Renal cortex interstitium (tissue), 11 donors: ENCODE data around the gene ZNG1F. TPM values are rescaled to one million over a fixed set of nuclear protein-coding genes. Genes with fewer than 3 reads are reported as not detected.
"Not testable (repeated sequence)": the region's sequence is repeated elsewhere in the genome, so short reads cannot be mapped to it uniquely, and the experiment has no call there.

Source experiments
- DNase-seq, 11 donors: peaks; one replicate each; pipeline ENCODE4 v3.0.0-alpha.2; 2013; ENCODE audit warnings: low read depth in 9 of 11, low spot score in 4 of 11; ENCODE audit errors: extremely low read depth in 1 of 11
- polyA plus RNA-seq, 3 donors: library from polyadenylated mRNA; unstranded; fragments of 120-200 nt; gene quantifications; one replicate each; pipeline ENCODE4 v1.2.1, GENCODE V29; 2013; ENCODE audit not compliant: insufficient read length in 3 of 3

Gene ZNG1F
- polyA plus RNA-seq, 3 donors, result 16.0 to 31.8 (median 19.9) TPM

DNA sequence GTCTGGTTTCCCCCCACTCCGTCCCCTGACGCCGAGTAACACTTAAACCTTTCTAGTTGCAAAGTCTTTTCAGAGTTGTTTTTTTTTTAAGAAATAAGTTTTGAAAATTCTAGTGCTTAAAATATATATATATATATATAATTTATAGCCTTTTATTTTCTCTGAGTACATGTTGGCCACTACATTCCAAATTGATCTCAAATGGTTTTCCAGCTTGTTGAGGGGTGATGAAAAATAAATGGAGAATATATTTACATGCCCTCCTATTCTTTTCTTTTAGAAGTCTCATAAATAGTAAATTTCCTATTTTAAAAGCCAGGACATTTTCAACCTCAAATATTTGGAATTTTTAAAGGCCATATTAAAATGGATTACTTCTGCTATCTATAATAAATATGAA is 63.2 kb downstream of the ZNG1F start:
- not testable (repeated sequence) for DNase-seq

DNA sequence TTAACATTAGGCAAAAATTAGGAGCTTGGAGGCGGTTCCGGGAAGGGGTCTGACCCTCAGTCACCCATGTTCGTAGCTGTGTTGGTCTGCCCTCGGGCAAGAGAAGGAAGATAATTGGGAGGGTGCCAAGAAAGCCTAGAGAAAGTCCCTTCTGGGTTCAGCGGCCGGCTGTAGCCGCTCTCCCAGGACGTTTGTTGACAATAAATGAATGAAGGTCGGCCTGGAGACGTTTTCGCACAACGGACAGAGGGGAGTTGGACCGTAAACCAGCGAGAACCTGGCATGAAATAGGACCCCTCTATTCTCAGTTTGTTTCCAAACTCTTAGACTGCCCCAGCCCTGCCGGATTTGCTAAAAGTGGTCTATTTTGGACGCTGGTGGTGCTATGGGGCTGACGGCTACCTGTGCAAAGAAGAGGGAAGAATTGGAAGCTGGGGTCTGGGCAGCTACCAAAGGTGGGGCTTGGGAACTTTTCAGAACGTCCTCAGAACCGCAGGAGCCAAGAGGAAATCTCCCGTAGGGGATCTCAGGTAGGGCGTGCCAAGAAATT is 63.9 kb downstream of the ZNG1F start:
- not testable (repeated sequence) for DNase-seq

DNA sequence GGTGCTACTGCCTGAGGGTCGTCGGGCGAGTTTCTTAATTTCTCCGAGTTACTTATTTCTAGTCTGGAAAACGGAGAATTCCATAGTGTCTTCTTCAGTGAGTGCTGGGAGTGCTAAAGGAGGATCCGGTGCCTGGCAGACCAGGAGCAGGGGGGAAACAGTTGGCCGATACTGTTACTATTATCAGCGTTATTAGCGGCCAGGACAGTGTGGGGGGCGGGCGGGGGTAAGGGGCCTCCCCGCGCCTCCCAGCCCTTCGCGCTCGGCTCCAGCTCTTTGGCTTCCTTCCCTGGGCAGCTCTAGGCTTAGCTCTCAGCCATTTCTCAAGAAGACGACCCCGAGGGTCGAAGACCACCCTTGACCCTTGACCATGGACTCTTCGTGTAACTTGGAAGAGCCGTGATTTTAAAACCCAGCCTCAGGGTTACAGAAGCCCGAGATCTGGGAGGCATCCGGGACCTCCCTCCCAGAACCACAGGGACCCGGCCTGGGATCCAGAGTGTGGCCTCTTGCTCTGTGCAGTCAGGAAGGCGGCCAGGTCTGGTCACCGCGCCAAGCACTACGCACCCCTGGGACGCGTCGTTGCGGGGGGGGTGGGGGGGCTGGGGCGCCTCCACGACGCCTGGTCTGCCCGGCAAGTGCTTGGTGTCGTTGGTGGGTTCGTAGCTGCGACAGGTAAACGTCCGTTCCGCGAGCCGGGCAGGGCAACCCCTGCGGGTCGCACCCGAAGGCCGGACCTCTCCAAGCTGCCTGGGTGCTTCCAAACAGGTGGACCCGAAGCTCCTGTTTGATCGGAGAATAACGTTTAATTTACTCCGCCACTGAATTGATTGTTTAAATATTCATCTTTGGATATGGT is 64.6 kb downstream of the ZNG1F start:
- not testable (repeated sequence) for DNase-seq

DNA sequence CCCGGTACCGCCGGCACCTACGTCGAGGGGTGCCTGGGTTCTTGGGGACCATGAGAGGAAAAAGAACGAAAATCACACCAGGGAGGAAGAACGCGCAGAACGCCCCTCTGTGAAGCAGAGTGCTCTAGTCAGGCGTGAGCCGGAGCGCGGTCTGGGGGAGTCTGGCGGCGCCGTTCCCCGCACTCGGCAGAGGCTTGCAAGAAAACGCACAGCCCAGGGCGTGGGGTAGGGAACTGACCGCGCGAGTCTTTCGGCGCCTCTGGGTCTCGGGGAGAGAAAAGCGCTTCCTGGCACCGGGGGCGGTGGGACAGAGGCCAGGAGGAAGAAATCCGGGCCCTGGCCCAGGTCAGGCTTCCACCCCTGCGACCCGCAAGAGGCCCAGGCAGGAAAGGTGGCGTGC is 65.3 kb downstream of the ZNG1F start:
- not testable (repeated sequence) for DNase-seq

DNA sequence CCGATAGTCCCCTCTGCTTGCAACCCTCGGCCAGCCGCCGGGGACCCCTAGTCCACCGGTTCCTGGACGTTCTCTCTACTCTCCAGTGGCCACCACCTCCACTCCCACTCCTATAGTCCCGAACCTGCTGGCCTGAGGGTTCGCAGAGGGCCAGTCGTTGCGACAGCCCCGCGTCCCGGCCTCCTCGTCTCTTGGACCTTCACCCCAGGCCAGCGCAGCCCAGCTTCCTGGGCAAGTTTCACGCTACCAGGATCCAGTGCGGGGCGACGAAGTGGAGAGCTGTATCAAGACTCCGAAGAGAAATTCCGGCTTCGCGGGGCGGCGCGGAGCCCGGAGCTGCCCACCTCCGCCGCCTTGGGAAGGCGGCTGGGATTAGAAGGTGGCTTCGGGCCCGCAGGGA is 65.7 kb downstream of the ZNG1F start:
- not testable (repeated sequence) for DNase-seq

DNA sequence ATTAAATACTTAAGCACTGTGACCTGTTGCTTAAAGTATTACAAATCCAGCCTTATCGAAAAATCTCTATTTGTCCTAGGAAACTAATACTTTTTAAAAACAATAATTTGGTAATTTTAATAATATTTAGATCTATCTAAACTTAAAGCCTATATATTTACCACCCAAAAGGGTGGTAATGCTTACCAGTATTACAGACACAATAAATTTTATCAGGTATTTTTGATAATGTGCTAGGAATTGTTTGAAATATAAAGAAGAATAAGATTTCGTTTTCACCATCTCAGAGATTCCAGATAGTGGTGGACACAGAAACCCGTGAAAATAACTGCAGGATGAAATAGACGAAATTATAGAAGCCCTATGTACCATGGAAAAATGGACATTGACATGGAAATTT is 68.4 kb downstream of the ZNG1F start:
- not testable (repeated sequence) for DNase-seq

DNA sequence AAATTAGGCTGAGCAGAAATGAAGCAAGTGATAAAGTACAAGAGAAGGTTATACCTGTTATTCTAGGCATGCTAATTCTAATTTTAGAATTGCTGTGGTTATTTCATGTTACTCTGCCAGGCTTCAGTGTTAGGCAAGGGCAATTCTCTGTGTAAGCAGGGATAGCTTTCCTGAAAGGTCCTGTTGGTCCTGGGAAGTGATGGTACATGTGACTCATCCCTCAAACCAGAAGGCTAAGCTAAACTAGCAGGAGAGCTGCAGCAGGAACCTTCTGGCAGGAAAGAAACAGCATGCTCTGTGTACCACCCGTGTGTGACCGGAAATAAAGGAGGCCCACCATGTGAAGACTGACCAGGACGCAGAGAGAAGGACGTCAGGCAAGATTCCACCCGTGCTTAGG is 69.4 kb downstream of the ZNG1F start:
- DNase-seq, result not testable (repeated sequence)

DNA sequence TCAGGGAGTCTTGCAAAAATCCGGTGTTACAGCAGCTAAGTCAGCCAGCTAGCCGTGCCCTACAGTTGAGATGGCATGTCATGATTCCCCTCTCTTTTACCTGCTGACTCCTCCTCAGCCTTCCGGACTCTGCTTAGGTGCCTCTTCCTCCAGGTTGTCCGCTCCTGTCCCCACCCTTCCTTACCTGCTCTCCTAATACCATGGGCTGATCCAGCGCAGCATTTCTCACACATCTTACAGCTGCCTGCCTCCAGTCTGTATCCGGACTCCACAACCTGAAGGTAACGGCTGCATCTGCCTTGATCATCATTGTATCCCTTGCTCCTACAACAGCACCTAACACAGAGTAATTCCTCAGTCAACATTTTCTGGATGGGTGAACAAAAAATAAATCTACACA is 69.8 kb downstream of the ZNG1F start:
- DNase-seq, result not testable (repeated sequence)

DNA sequence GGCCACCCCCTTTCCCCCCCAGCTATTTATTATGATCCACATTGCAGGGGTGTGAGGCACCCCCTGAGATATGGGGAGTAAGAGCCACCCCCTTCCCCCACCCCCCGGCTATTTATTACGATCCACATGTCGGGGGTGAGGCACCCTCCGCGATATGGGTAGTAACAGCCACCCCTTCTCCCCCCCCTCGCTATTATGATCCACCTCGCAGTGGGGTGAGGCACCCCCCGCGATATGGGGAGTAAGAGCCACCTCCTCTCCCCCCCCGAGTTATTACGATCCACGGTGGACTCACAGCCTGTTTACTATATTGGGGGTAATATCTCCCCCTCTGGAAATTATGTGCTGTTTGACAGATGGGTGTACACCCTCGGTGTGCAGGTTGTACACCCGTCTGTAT is 75.8 kb downstream of the ZNG1F start:
- DNase-seq, result not testable (repeated sequence)

DNA sequence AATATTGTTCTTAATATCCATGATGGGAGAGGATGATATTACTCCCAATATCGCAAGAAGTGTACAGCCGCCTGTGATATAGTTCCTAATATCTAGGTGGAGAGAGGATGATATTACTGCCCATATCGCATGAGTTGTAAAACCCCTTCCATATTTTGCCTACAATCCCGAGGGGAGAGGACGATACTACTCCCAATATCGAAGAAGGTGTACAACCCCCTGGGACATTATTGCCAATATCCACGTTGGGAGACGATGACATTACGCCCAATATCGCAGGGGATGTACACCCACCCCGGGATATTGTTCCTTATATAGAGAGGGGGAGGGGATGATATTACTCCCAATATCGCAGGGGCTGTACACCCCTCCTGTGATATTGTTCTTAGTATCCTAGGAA is 77.7 kb downstream of the ZNG1F start:
- not testable (repeated sequence) for DNase-seq

DNA sequence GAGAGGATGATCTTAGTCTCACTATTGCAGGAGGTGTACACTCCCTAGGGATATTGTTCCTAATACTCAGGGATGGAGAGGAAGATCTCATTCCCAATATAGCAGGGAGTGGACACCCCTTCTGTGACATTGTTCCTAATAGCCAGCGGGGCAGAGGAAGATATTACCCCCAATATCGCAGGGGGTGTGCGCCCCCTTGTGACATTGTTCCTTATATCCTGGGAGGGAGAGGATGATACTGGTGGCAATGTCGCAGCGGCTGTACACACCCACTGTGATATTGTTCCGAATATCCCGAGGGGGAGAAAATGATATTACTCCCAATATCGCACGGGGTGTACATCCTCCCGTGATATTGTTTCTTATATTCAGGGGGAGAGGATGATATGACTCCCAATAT is 78.2 kb downstream of the ZNG1F start:
- DNase-seq, result not testable (repeated sequence)

DNA sequence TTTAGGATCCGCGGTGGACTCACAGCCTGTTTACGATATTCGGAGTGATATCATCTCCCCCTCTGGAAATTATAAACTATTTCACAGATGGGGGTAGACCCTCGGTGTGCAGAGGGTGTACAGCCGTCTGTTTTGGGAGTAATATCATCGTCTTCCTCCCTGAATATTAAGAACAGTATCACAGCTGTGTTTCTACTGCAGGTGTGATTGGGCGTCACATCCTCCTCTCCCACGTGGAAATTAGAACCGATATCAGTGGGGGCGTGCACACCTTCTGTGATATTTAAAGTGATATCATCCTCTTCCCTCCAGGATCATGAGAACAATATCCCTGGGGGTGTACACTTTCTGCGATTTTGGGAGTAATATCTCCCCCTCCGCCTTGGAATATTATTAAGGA is 79.9 kb downstream of the ZNG1F start:
- DNase-seq, result not testable (repeated sequence)

DNA sequence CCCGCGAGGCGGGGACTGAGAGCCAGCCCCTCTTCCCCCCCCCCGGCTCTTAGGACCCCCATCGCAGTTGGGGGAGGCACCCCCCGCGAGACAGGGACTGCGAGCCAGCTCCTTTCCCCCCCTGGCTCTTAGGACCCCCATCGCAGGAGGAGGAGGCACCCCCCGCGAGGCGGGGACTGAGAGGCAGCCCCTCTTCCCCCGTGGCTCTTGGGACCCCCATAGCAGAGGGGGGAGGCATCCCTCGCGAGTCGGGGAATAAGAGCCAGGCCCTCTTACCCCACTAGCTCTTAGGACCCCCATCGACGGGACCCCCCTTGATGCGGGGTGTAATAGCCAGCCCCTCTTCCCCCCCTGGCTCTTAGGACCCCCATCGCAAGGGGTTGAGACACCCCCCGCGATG is 80.3 kb downstream of the ZNG1F start:
- not testable (repeated sequence) for DNase-seq

DNA sequence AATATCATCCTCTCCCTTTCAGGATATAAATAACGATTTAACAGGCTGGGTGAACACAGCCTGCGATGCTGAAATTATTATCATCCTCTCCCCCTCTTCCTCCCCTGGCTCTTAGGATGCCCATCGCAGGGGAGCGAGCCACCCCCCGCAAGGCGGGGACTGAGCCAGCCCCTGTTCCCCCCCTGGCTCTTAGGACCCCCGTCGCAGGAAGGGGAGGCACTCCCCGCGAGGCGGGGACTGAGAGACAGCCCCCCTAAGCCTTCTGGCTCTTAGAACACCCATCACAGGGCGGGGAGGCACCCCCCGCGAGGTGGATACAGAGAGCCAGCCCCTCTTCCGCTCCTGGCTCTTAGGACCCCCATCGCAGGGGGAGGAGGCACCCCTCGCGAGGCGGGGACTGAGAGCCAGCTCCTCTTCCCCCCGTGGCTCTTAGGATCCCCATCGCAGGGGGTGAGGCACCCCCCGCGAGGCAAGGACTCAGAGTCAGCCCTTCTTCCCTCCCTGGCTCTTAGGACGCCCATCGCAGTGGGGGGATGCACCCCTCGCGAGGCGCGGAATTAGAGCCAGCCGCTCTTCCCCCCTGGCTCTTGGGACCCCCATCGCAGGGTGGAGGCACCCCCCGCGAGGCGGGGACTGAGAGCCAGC is 82.5 kb downstream of the ZNG1F start:
- DNase-seq, result not testable (repeated sequence)

DNA sequence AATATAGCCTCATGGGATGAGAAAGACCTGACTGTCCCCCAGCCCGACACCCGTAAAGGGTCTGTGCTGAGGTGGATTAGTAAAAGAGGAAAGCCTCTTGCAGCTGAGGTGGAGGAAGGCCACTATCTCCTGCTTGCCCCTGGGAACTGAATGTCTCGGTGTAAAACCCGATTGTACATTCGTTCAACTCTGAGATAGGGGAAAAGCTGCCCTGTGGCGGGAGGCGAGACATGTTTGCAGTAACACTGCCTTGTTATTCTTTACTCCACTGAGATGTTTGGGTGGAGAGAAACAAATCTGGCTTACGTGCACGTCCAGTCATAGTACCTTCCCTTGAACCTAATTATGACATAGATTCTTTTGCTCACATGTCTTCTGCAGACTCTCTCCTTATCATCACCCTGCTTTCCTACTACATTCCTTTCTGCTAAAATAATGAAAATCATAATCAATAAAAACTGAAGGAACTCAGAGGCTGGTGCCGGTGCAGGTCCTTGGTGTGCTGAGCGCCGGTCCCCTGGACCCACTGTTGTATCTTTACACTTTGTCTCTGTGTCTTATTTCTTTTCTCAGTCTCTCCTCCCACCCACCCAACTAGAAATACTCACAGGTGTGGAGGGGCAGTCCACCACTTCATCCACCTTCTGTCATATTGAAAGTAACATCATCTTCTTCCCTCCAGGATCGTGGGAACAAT is 83.4 kb downstream of the ZNG1F start:
- not testable (repeated sequence) for DNase-seq

DNA sequence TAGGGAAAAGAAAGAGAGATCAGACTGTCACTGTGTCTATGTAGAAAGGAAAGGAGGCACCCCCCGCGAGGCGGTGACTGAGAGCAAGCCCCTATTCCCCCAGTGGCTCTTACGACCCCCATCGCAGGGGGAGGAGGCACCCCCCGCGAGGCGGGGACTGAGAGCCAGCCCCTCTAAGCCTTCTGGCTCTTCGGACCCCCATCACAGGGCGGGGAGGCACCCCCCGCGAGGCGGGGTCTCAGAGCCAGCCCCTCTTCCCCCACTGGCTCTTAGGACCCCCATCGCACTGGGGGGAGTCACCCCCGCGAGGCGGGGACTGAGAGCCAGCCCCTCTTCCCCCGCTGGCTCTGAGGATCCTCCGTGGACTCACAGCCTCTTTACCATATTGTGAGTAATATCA is 84.6 kb downstream of the ZNG1F start:
- DNase-seq, result not testable (repeated sequence)

DNA sequence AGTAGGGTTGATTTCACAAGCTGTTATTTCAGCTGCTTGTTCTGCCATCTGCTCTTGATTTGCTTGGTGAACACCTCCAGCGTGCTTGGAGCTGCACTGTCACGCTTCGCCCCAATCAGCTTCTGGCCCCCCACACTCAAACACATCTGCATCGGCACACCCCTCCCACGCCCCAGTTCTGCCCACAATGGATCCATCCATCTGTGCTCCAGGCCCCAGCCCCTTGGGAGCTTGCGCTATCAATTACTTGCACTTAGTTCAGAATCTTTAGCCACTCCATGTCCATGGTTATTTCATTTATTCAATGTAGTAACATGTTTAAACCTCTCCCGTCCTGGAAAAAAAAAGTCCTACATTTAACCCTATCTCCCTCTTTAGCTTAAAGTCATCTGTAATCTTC is 88.6 kb downstream of the ZNG1F start:
- DNase-seq, result not testable (repeated sequence)

DNA sequence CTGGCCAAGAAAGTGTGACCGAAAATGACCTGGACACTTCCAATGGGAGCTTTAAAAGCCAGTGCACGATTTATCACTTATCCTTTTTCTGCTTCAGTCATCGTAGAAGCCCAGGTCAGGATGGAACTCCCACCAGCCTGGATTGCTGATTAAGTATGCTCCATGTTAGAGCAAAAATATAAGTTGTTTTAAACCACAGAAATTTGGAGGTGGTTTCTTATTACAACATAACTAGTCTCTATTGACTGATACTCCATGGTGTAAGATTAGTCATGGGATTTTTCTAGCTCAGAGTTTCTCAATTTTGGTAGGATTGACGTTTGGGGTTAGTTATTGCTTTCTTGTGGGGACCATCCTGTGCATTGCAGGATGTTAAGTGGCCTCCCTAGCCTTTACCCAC is 90.4 kb downstream of the ZNG1F start:
- DNase-seq, result not testable (repeated sequence)

DNA sequence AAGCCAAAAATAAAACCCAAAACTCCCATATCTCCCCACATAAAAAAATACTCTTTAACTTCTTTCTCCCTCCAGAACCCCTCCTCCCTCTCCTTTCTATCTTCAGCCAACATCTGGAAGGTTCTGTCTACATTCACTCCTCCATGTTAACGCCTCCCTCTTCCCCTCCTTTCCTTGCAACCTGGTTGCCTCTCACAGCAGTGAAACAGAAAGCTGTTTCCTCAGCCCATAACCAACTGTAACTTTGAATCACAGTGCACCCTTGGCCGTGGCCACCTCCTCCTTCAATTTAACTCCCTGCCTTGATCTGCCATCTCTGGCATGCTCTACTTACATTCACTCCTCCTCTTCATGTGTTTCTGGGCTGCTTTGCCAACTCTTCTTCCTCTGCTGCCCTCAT is 94.1 kb downstream of the ZNG1F start:
- not testable (repeated sequence) for DNase-seq
